NB4 (cell line): Measurements from ENCODE around the gene CELF4.

Experiments used
- DNase-seq: peaks from one replicate; pipeline ENCODE4 v3.0.0; 2010; ENCODE audit warnings: low read depth
- H3K4me3 ChIP-seq: one replicate; pipeline ENCODE4 v1.5.1; 2011; ENCODE audit warnings: mild to moderate bottlenecking, low read depth, low read length, moderate library complexity
- CTCF ChIP-seq: IDR thresholded peaks from one replicate; pipeline ENCODE4 v1.5.1; 2012; ENCODE audit warnings: low read depth, low read length
- MAX ChIP-seq: IDR thresholded peaks from 2 replicates; pipeline ENCODE4 v1.6.1; 2011; ENCODE audit warnings: low read depth, low read length
- MYC ChIP-seq: IDR thresholded peaks from 2 replicates; pipeline ENCODE4 v1.6.1; 2011; ENCODE audit warnings: low read depth, low read length
- POLR2A ChIP-seq: IDR thresholded peaks from 2 replicates; pipeline ENCODE4 v1.6.1; 2011; ENCODE audit warnings: mild to moderate bottlenecking; ENCODE audit not compliant: insufficient read length; ENCODE audit errors: extremely low read depth

CELF4 gene

GRCh38 chr18:37335409-37335736 lies 230.2 kb downstream of the CELF4 start:
- DNase-seq, result no peak
- TF ChIP-seq MYC, result no peak
- TF ChIP-seq MAX, result no peak
- no peak for TF ChIP-seq POLR2A
- no peak for TF ChIP-seq CTCF
- H3K4me3 ChIP-seq, result no peak overlapping the region

GRCh38 chr18:37334631-37335408 lies 230.8 kb downstream of the CELF4 start:
- H3K4me3 ChIP-seq, result no peak overlapping the region
- TF ChIP-seq MYC, result no peak
- TF ChIP-seq CTCF, result no peak
- no peak for TF ChIP-seq MAX
- no peak for TF ChIP-seq POLR2A
- no peak for DNase-seq

- DNase-seq, result no peak
- no peak for TF ChIP-seq MAX
- no peak for TF ChIP-seq POLR2A
These were observed 232.8 kb downstream of the CELF4 start for GRCh38 chr18:37332628-37333420.

GRCh38 chr18:37332219-37332618 lies 233.4 kb downstream of the CELF4 start:
- TF ChIP-seq MYC, result no peak
- no peak for TF ChIP-seq CTCF
- TF ChIP-seq POLR2A, result no peak
- no peak for TF ChIP-seq MAX
- H3K4me3 ChIP-seq, result no peak overlapping the region
- DNase-seq, result no peak

More at GRCh38 chr18:37332628-37333420, 232.8 kb downstream of the CELF4 start:
- no peak overlapping the region for H3K4me3 ChIP-seq

GRCh38 chr18:37330173-37330572 lies 235.4 kb downstream of the CELF4 start:
- TF ChIP-seq CTCF (no peak), MYC (no peak), POLR2A (no peak), MAX (no peak)
- DNase-seq, result no peak
- no peak overlapping the region for H3K4me3 ChIP-seq

GRCh38 chr18:37328946-37329719 lies 236.5 kb downstream of the CELF4 start:
- no peak overlapping the region for H3K4me3 ChIP-seq
- TF ChIP-seq MAX (no peak), MYC (no peak), CTCF (no peak), POLR2A (no peak)
- DNase-seq, result peak; percentile 6
